ENCODE measurements around the gene PARK7. TPM values are rescaled to one million over a fixed set of nuclear protein-coding genes. Genes with fewer than 3 reads are reported as not detected.

Gene PARK7
- total RNA-seq, 1 experiment from 2014 or later, result 352 TPM

DNA sequence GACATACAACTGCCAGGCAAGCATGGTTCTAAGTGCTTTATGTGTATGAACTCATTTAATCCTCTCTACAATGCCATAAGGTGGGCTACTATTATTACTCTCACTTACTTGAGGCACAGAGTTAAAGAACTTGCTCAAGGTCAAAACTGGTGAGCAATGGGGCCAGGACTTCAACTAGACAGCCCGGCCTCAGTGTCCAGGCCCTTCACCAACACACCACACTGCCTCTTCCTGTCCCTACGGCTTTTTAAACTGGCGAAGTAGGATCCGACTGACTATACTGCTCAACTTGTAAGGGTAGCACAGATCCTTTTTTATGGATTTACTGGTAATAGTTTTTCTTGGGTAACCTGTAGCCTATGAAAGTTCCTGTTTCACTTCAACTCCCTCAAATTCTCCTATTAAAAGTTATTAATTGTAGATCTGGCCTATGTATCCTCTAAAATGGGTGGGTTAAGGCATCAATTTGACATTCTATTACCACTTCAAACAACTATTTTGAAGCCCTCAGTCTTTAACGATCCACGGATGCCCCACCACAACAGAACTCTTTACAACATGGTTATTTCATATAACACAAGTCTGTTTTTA, 60.3 kb downstream of the PARK7 start:
- ChIA-PET POLR2A (ENCODE audit: low non-redundant PET) (no interaction called here), CTCF (no interaction called here)
- BruUV-seq (replicated peaks), result no TSS peak
- intact Hi-C loops (cut with micrococcal nuclease; ENCODE audit: unreplicated experiment), result no loop called here
- no peak overlapping the region for H3K27ac ChIP-seq (ENCODE audit: low read depth, low read length, poor library complexity, severe bottlenecking)
- H3K4me1 ChIP-seq (ENCODE audit: insufficient read depth, low read length, poor library complexity, severe bottlenecking), result peaks cover 79% of the 10 kb centered on the region
- H3K4me3 ChIP-seq (ENCODE audit: low read depth, low read length, poor library complexity, severe bottlenecking), result no peak overlapping the region
- DNase-seq (ENCODE audit: low spot score), result no peak
- H3K9me3 ChIP-seq (ENCODE audit: low read depth, low read length, poor library complexity, severe bottlenecking), result no peaks in the 10 kb centered on the region
- H3K27me3 ChIP-seq (replicated peaks; ENCODE audit: insufficient read depth, low read depth, low read length, poor library complexity), result no peaks in the 10 kb centered on the region
- TF ChIP-seq EZH2 (IDR thresholded peaks at IDR 0.05; ENCODE audit: borderline replicate concordance, low read depth, low read length, poor library complexity, severe bottlenecking), result no peak
- H3K36me3 ChIP-seq (ENCODE audit: insufficient read depth, low read length, poor library complexity, severe bottlenecking), result no peaks in the 10 kb centered on the region

DNA sequence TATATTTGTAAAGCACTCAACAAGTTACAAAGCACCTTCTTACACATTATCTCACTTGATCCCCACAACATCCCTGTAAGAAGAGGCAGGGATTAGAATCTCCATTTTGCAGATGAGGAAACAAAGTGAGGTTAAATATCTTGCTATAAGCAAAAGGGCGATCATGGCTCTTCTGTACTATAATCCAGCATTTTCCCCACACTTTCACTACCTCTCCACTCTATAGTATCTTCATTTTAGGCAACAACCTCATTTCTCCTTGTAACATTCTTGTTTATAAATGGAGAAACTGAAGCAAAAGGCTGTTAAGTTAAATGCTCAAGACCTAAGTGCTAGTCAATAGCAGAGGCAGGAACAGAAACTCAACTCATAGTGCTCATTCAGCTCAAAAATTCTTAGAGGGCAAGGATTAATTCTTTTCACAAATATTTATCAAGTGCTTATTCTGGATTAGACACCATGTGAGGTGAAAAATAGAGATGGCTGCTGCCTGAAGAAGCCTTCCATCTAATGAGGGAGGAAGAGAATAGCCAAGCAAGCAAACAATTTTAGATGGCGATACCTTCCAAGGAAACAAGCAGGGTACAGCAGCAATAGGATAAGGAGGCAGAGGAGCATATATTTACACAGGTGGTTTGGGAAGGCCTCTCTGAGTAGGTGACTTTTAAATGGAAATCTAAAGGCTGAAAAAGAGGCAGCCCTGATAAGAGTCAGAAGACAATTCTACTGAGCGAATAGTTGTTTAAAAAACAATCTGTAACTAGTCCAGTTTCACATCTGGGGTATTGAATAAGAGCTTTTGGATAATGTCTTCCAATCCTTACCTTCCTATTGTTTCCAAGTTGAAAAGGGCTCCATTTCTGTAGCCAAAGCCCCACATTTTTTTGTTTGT, 61.1 kb downstream of the PARK7 start:
- TF ChIP-seq EZH2 (IDR thresholded peaks at IDR 0.05; ENCODE audit: borderline replicate concordance, low read depth, low read length, poor library complexity, severe bottlenecking), result no peak
- TF ChIP-seq, protein P1, sequence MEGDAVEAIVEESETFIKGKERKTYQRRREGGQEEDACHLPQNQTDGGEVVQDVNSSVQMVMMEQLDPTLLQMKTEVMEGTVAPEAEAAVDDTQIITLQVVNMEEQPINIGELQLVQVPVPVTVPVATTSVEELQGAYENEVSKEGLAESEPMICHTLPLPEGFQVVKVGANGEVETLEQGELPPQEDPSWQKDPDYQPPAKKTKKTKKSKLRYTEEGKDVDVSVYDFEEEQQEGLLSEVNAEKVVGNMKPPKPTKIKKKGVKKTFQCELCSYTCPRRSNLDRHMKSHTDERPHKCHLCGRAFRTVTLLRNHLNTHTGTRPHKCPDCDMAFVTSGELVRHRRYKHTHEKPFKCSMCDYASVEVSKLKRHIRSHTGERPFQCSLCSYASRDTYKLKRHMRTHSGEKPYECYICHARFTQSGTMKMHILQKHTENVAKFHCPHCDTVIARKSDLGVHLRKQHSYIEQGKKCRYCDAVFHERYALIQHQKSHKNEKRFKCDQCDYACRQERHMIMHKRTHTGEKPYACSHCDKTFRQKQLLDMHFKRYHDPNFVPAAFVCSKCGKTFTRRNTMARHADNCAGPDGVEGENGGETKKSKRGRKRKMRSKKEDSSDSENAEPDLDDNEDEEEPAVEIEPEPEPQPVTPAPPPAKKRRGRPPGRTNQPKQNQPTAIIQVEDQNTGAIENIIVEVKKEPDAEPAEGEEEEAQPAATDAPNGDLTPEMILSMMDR (conservative IDR thresholded peaks at IDR 0.05; ENCODE audit: low read depth, low read length), result no peak
- ChIA-PET CTCF (no interaction called here), POLR2A (ENCODE audit: low non-redundant PET) (no interaction called here)
- DNase-seq (ENCODE audit: low spot score), result no peak
- Histone ChIP-seq H3K4me1 (ENCODE audit: insufficient read depth, low read length, poor library complexity, severe bottlenecking) (peaks cover 77% of the 10 kb centered on the region), H3K27me3 (replicated peaks; ENCODE audit: insufficient read depth, low read depth, low read length, poor library complexity) (no peaks in the 10 kb centered on the region), H3K36me3 (ENCODE audit: insufficient read depth, low read length, poor library complexity, severe bottlenecking) (no peaks in the 10 kb centered on the region), H3K4me3 (ENCODE audit: low read depth, low read length, poor library complexity, severe bottlenecking) (no peak overlapping the region), H3K9me3 (ENCODE audit: low read depth, low read length, poor library complexity, severe bottlenecking) (no peaks in the 10 kb centered on the region), H3K27ac (ENCODE audit: low read depth, low read length, poor library complexity, severe bottlenecking) (no peak overlapping the region)
- intact Hi-C loops (cut with micrococcal nuclease; ENCODE audit: unreplicated experiment), result no loop called here
- no TSS peak for BruUV-seq (replicated peaks)

DNA sequence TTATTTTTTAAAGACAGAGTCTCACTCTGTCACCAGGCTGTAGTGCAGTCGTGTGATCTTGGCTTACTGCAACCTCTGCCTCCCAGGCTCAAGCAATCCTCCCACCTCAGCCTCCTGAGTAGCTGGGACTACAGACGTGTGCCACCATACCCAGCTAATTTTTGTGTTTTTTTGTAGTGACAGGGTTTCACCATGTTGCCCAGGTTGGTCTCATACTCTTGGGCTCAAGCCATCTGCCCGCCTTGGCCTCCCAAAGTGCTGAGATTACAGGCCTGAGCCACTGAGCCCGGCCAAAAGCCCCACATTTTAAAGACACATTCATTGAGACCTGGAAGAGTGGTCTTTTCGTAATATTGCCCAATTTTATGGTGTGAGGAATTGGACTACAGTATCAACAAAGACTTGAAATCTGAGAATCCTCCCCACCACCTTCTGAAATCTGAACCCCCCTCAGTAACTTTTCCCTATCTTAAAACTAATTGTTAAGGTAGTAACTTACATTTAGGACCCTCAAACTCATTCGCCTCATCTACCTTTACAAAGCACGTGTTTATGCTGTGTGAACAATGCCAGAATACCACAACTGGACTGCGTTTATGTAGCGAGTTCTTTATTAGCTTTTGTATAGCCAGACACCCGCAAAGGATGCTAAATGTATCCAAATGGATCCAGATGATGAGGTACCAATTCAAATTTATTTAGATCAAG, 61.9 kb downstream of the PARK7 start:
- no peak for DNase-seq (ENCODE audit: low spot score)
- intact Hi-C loops (cut with micrococcal nuclease; ENCODE audit: unreplicated experiment), result no loop called here
- Histone ChIP-seq H3K36me3 (ENCODE audit: insufficient read depth, low read length, poor library complexity, severe bottlenecking) (no peaks in the 10 kb centered on the region), H3K27ac (ENCODE audit: low read depth, low read length, poor library complexity, severe bottlenecking) (no peak overlapping the region), H3K9me3 (ENCODE audit: low read depth, low read length, poor library complexity, severe bottlenecking) (no peaks in the 10 kb centered on the region), H3K27me3 (replicated peaks; ENCODE audit: insufficient read depth, low read depth, low read length, poor library complexity) (no peaks in the 10 kb centered on the region), H3K4me1 (ENCODE audit: insufficient read depth, low read length, poor library complexity, severe bottlenecking) (peaks cover 77% of the 10 kb centered on the region), H3K4me3 (ENCODE audit: low read depth, low read length, poor library complexity, severe bottlenecking) (no peak overlapping the region)
- ChIA-PET CTCF (interaction anchor here (1.1 kb wide), 1 partner anchor 8 kb away, joined by 4 read pairs; no protein-coding TSS in a partner anchor), POLR2A (ENCODE audit: low non-redundant PET) (no interaction called here)
- BruUV-seq (replicated peaks), result no TSS peak
- no peak for TF ChIP-seq EZH2 (IDR thresholded peaks at IDR 0.05; ENCODE audit: borderline replicate concordance, low read depth, low read length, poor library complexity, severe bottlenecking)
- TF ChIP-seq, protein P1 (conservative IDR thresholded peaks at IDR 0.05; ENCODE audit: low read depth, low read length), result no peak
